ENCODE data around the gene NAT16.

Gene NAT16

GRCh38 chr7:101173752-101174244, 6.3 kb downstream of the NAT16 start:
- Histone ChIP-seq H3K36me3 (ENCODE audit: insufficient read depth, low read length) (no peaks in the 10 kb centered on the region), H3K79me2 (ENCODE audit: insufficient read depth, low read length) (no peaks in the 10 kb centered on the region), H4K20me1 (ENCODE audit: insufficient read depth, low read length) (peaks cover 27% of the 10 kb centered on the region), H3K9ac (ENCODE audit: low read depth, low read length) (no peak overlapping the region), H3K9me3 (ENCODE audit: insufficient read depth, low read length, severe bottlenecking) (no peaks in the 10 kb centered on the region), H3K4me3 (ENCODE audit: low read depth in 1 of 2, low read length in 2 of 2) (no peak overlapping the region), H2AFZ (ENCODE audit: low read depth, low read length) (no peak overlapping the region), H3K27me3 (ENCODE audit: insufficient read depth, low read length, poor library complexity) (peaks cover 8% of the 10 kb centered on the region), H3K27ac (ENCODE audit: low read length) (no peak overlapping the region), H3K4me2 (ENCODE audit: insufficient read depth, low read length) (no peak overlapping the region), H3K4me1 (ENCODE audit: insufficient read depth, low read length) (peaks cover 42% of the 10 kb centered on the region)
- no peak for ATAC-seq (ENCODE audit: insufficient read depth, low read depth)
- DNase-seq, result no peak
- TF ChIP-seq EZH2 (IDR thresholded peaks at IDR 0.05; ENCODE audit: borderline replicate concordance, low read depth, low read length, severe bottlenecking) (no peak), CTCF (IDR thresholded peaks at IDR 0.05; ENCODE audit: borderline replicate concordance, extremely low read depth, low read length, poor library complexity, severe bottlenecking) (no peak)

DNA sequence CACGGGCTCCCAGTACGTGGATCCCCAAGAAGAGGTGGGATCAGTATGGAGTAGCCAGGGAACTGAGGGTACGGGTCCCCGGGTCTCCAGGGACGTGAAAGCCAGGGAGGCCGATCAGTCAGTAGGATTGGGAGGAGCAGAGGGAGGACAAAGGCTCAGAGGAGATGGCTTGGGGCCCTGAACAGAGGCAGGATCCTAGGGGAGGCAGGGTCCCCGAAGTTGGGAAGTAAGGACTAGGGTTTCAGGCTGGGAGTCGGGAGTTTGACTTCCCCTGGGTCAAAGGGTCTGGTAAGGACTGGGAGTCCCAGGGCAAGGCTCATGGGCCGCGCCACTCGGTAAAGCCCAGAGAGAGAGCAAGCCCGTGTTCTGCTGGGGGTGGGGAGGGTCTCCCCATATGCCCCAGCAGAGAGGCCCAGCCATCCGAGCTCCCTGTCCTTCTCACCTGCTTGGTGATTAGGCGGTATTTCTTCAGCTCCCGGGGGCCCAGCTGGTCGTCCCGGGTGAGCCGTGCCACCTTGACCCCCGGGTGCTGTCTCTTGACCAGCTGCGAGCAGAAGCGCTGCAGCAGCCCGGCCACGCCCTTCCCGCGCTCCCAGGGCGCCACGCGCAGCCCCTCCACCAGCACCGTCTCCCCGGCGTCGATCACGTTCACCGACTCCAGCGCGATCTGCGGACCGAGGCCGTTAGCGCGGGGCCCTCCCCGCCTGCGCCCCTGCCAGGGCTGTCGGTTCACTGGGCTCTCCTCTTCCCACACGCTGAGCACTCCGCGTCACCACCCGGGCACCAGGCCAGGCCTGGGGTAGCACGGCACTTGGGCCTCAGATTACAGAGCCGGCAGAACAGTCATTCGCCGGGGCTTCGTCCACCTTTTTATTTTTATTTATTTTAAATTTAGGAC, 7.0 kb downstream of the NAT16 start:
- no peak overlapping the region for H3K4me3 ChIP-seq (ENCODE audit: low read depth in 1 of 2, low read length in 2 of 2)
- H3K4me1 ChIP-seq (ENCODE audit: insufficient read depth, low read length), result peaks cover 43% of the 10 kb centered on the region
- DNase-seq (no peak), ATAC-seq (ENCODE audit: insufficient read depth, low read depth) (no peak)
- H2AFZ ChIP-seq (ENCODE audit: low read depth, low read length), result no peak overlapping the region
- H3K9me3 ChIP-seq (ENCODE audit: insufficient read depth, low read length, severe bottlenecking), result no peaks in the 10 kb centered on the region
- no peak overlapping the region for H3K4me2 ChIP-seq (ENCODE audit: insufficient read depth, low read length)
- no peaks in the 10 kb centered on the region for H3K36me3 ChIP-seq (ENCODE audit: insufficient read depth, low read length)
- H3K27me3 ChIP-seq (ENCODE audit: insufficient read depth, low read length, poor library complexity), result peaks cover 8% of the 10 kb centered on the region
- TF ChIP-seq CTCF (IDR thresholded peaks at IDR 0.05; ENCODE audit: borderline replicate concordance, extremely low read depth, low read length, poor library complexity, severe bottlenecking), result no peak
- TF ChIP-seq EZH2 (IDR thresholded peaks at IDR 0.05; ENCODE audit: borderline replicate concordance, low read depth, low read length, severe bottlenecking), result no peak
- H3K9ac ChIP-seq (ENCODE audit: low read depth, low read length), result no peak overlapping the region
- H4K20me1 ChIP-seq (ENCODE audit: insufficient read depth, low read length), result peaks cover 33% of the 10 kb centered on the region
- no peaks in the 10 kb centered on the region for H3K79me2 ChIP-seq (ENCODE audit: insufficient read depth, low read length)
- no peak overlapping the region for H3K27ac ChIP-seq (ENCODE audit: low read length)

GRCh38 chr7:101172005-101172853, 7.9 kb downstream of the NAT16 start:
- DNase-seq, result peak; percentile 51
- Histone ChIP-seq H3K79me2 (ENCODE audit: insufficient read depth, low read length) (no peaks in the 10 kb centered on the region), H3K27me3 (ENCODE audit: insufficient read depth, low read length, poor library complexity) (peaks cover 12% of the 10 kb centered on the region), H3K4me1 (ENCODE audit: insufficient read depth, low read length) (peaks cover 47% of the 10 kb centered on the region), H3K9me3 (ENCODE audit: insufficient read depth, low read length, severe bottlenecking) (no peaks in the 10 kb centered on the region), H3K36me3 (ENCODE audit: insufficient read depth, low read length) (no peaks in the 10 kb centered on the region), H3K4me2 (ENCODE audit: insufficient read depth, low read length) (peak overlapping the region; percentile 35; the same call in 1 of the 2 replicates), H3K9ac (ENCODE audit: low read depth, low read length) (no peak overlapping the region), H2AFZ (ENCODE audit: low read depth, low read length) (no peak overlapping the region), H4K20me1 (ENCODE audit: insufficient read depth, low read length) (peaks cover 41% of the 10 kb centered on the region), H3K27ac (ENCODE audit: low read length) (no peak overlapping the region), H3K4me3 (ENCODE audit: low read depth in 1 of 2, low read length in 2 of 2) (no peak overlapping the region)
- no peak for ATAC-seq (ENCODE audit: insufficient read depth, low read depth)
- TF ChIP-seq EZH2 (IDR thresholded peaks at IDR 0.05; ENCODE audit: borderline replicate concordance, low read depth, low read length, severe bottlenecking), result no peak
- no peak for TF ChIP-seq CTCF (IDR thresholded peaks at IDR 0.05; ENCODE audit: borderline replicate concordance, extremely low read depth, low read length, poor library complexity, severe bottlenecking)

Measured in DND-41 (cell line).